Activated naive CD4-positive, alpha-beta T cell treated with anti-CD3 and anti-CD28 coated beads, Interleukin-2, amount 10 ng/mL, durations not matched to agents 7 days and 5 days (primary cell): Measurements from ENCODE around the gene COL8A1.

Experiments
- CTCF ChIA-PET: fragments of 350-600 bp; sonication (Branson Sonifier 250); formaldehyde crosslinking; loops from one replicate; lab custom pipeline; 2021; ENCODE audit warnings: antibody characterized with exemption; lab: Charles Lee
- DNase-seq: peaks from one replicate; pipeline ENCODE4 v3.0.0-alpha.2; 2020
- H3K27ac Mint-ChIP-seq: one replicate; pipeline ENCODE4 v1.8.0; 2021; ENCODE audit warnings: mild to moderate bottlenecking, moderate library complexity, mixed read lengths
- H3K27me3 Mint-ChIP-seq: one replicate; pipeline ENCODE4 v1.8.0; 2021; ENCODE audit warnings: mild to moderate bottlenecking, mixed read lengths
- H3K36me3 Mint-ChIP-seq: one replicate; pipeline ENCODE4 v1.8.0; 2021; ENCODE audit warnings: mixed read lengths
- H3K4me1 Mint-ChIP-seq: one replicate; pipeline ENCODE4 v1.8.0; 2021; ENCODE audit warnings: mixed read lengths
- H3K4me3 Mint-ChIP-seq: one replicate; pipeline ENCODE4 v1.8.0; 2021; ENCODE audit warnings: mild to moderate bottlenecking, moderate library complexity, mixed read lengths
- H3K9me3 Mint-ChIP-seq: one replicate; pipeline ENCODE4 v1.8.0; 2021; ENCODE audit warnings: mixed read lengths

Gene COL8A1

GRCh38 chr3:99645277-99646106 lies 7.1 kb downstream of the COL8A1 start:
- no peak for DNase-seq
- Mint-ChIP-seq H3K9me3 (no peaks in the 10 kb centered on the region), H3K27ac (no peak overlapping the region), H3K36me3 (no peaks in the 10 kb centered on the region), H3K4me1 (no peaks in the 10 kb centered on the region), H3K4me3 (no peak overlapping the region), H3K27me3 (peaks cover 8% of the 10 kb centered on the region)
- CTCF ChIA-PET: interaction anchor here (0.7 to 2.1 kb wide), 6 partner anchors 9 to 100 kb away, joined by 3 to 8 read pairs (median 4); no protein-coding TSS in a partner anchor

- Mint-ChIP-seq H3K36me3 (no peaks in the 10 kb centered on the region), H3K27me3 (peaks cover 5% of the 10 kb centered on the region), H3K9me3 (no peaks in the 10 kb centered on the region), H3K4me1 (no peaks in the 10 kb centered on the region), H3K27ac (no peak overlapping the region), H3K4me3 (no peak overlapping the region)
- CTCF ChIA-PET: interaction anchor here (0.7 to 2.1 kb wide), 3 partner anchors 10 to 42 kb away, joined by 3 to 8 read pairs (median 4); no protein-coding TSS in a partner anchor
- DNase-seq: no peak
Observed at GRCh38 chr3:99646107-99646435, 7.7 kb downstream of the COL8A1 start.

GRCh38 chr3:99647081-99647480 lies 8.7 kb downstream of the COL8A1 start:
- Mint-ChIP-seq H3K27me3 (no peaks in the 10 kb centered on the region), H3K9me3 (no peaks in the 10 kb centered on the region), H3K4me3 (no peak overlapping the region), H3K4me1 (no peaks in the 10 kb centered on the region), H3K36me3 (no peaks in the 10 kb centered on the region), H3K27ac (no peak overlapping the region)
- CTCF ChIA-PET: interaction anchor here (0.7 to 2.1 kb wide), 2 partner anchors 9 to 40 kb away, joined by 3 to 8 read pairs; no protein-coding TSS in a partner anchor
- DNase-seq: no peak

- H3K36me3 Mint-ChIP-seq: no peaks in the 10 kb centered on the region
- H3K9me3 Mint-ChIP-seq: no peaks in the 10 kb centered on the region
- no peak overlapping the region for H3K27ac Mint-ChIP-seq
- no peaks in the 10 kb centered on the region for H3K27me3 Mint-ChIP-seq
- H3K4me3 Mint-ChIP-seq: no peak overlapping the region
- no peaks in the 10 kb centered on the region for H3K4me1 Mint-ChIP-seq
- DNase-seq: no peak
- CTCF ChIA-PET: interaction anchor here (0.7 to 1.6 kb wide), 2 partner anchors 11 to 39 kb away, joined by 3 to 5 read pairs; no protein-coding TSS in a partner anchor
Observed at GRCh38 chr3:99648101-99648500, 9.7 kb downstream of the COL8A1 start.

- H3K4me1 Mint-ChIP-seq: no peaks in the 10 kb centered on the region
- DNase-seq: no peak
- no peak overlapping the region for H3K4me3 Mint-ChIP-seq
- no peaks in the 10 kb centered on the region for H3K36me3 Mint-ChIP-seq
- no peaks in the 10 kb centered on the region for H3K27me3 Mint-ChIP-seq
- CTCF ChIA-PET: interaction anchor here (1.6 kb wide), 1 partner anchor 11 kb away, joined by 5 read pairs; no protein-coding TSS in a partner anchor
- no peaks in the 10 kb centered on the region for H3K9me3 Mint-ChIP-seq
- no peak overlapping the region for H3K27ac Mint-ChIP-seq
Observed at GRCh38 chr3:99648516-99648915, 10.1 kb downstream of the COL8A1 start.

GRCh38 chr3:99651531-99651930 lies 13.1 kb downstream of the COL8A1 start:
- no peaks in the 10 kb centered on the region for H3K9me3 Mint-ChIP-seq
- CTCF ChIA-PET: no interaction called here
- no peak overlapping the region for H3K27ac Mint-ChIP-seq
- H3K4me3 Mint-ChIP-seq: no peak overlapping the region
- no peaks in the 10 kb centered on the region for H3K4me1 Mint-ChIP-seq
- no peaks in the 10 kb centered on the region for H3K27me3 Mint-ChIP-seq
- no peaks in the 10 kb centered on the region for H3K36me3 Mint-ChIP-seq
- DNase-seq: no peak

- H3K4me3 Mint-ChIP-seq: no peak overlapping the region
- DNase-seq: no peak
- CTCF ChIA-PET: interaction anchor here (0.7 to 2.2 kb wide), 3 partner anchors 10 to 35 kb away, joined by 3 to 8 read pairs (median 4); no protein-coding TSS in a partner anchor
Observed at GRCh38 chr3:99656624-99657023, 18.2 kb downstream of the COL8A1 start.

GRCh38 chr3:99658274-99658673 lies 19.9 kb downstream of the COL8A1 start:
- Mint-ChIP-seq H3K27ac (no peak overlapping the region), H3K36me3 (no peaks in the 10 kb centered on the region), H3K4me3 (no peak overlapping the region), H3K9me3 (no peaks in the 10 kb centered on the region), H3K27me3 (no peaks in the 10 kb centered on the region), H3K4me1 (no peaks in the 10 kb centered on the region)
- CTCF ChIA-PET: no interaction called here
- DNase-seq: no peak

More at GRCh38 chr3:99656624-99657023, 18.2 kb downstream of the COL8A1 start:
- no peaks in the 10 kb centered on the region for H3K27me3 Mint-ChIP-seq
- H3K4me1 Mint-ChIP-seq: no peaks in the 10 kb centered on the region
- no peaks in the 10 kb centered on the region for H3K9me3 Mint-ChIP-seq
- H3K36me3 Mint-ChIP-seq: no peaks in the 10 kb centered on the region
- H3K27ac Mint-ChIP-seq: no peak overlapping the region

- no peak for DNase-seq
- Mint-ChIP-seq H3K9me3 (no peaks in the 10 kb centered on the region), H3K4me3 (no peak overlapping the region), H3K4me1 (no peaks in the 10 kb centered on the region), H3K27me3 (no peaks in the 10 kb centered on the region), H3K27ac (no peak overlapping the region), H3K36me3 (no peaks in the 10 kb centered on the region)
- CTCF ChIA-PET: no interaction called here
Observed at GRCh38 chr3:99659032-99659431, 20.6 kb downstream of the COL8A1 start.

- Mint-ChIP-seq H3K27ac (no peak overlapping the region), H3K27me3 (no peaks in the 10 kb centered on the region), H3K4me3 (no peak overlapping the region), H3K9me3 (no peaks in the 10 kb centered on the region), H3K36me3 (no peaks in the 10 kb centered on the region), H3K4me1 (no peaks in the 10 kb centered on the region)
- no peak for DNase-seq
- CTCF ChIA-PET: no interaction called here
Observed at GRCh38 chr3:99659951-99660350, 21.6 kb downstream of the COL8A1 start.

GRCh38 chr3:99662838-99663570 lies 24.6 kb downstream of the COL8A1 start:
- H3K36me3 Mint-ChIP-seq: no peaks in the 10 kb centered on the region
- no peak overlapping the region for H3K4me3 Mint-ChIP-seq
- DNase-seq: no peak
- no peaks in the 10 kb centered on the region for H3K27me3 Mint-ChIP-seq
- CTCF ChIA-PET: no interaction called here
- no peak overlapping the region for H3K27ac Mint-ChIP-seq
- H3K9me3 Mint-ChIP-seq: no peaks in the 10 kb centered on the region
- no peaks in the 10 kb centered on the region for H3K4me1 Mint-ChIP-seq

GRCh38 chr3:99663977-99664376 lies 25.6 kb downstream of the COL8A1 start:
- H3K4me1 Mint-ChIP-seq: no peaks in the 10 kb centered on the region
- DNase-seq: no peak
- H3K36me3 Mint-ChIP-seq: no peaks in the 10 kb centered on the region
- no peak overlapping the region for H3K27ac Mint-ChIP-seq
- H3K27me3 Mint-ChIP-seq: no peaks in the 10 kb centered on the region
- CTCF ChIA-PET: interaction anchor here (1.4 kb wide), 1 partner anchor 24 kb away, joined by 3 read pairs; no protein-coding TSS in a partner anchor
- H3K9me3 Mint-ChIP-seq: no peaks in the 10 kb centered on the region
- H3K4me3 Mint-ChIP-seq: no peak overlapping the region

GRCh38 chr3:99665017-99665416 lies 26.6 kb downstream of the COL8A1 start:
- Mint-ChIP-seq H3K36me3 (no peaks in the 10 kb centered on the region), H3K27ac (no peak overlapping the region), H3K4me3 (no peak overlapping the region), H3K9me3 (no peaks in the 10 kb centered on the region), H3K27me3 (no peaks in the 10 kb centered on the region), H3K4me1 (no peaks in the 10 kb centered on the region)
- CTCF ChIA-PET: interaction anchor here (1.4 kb wide), 1 partner anchor 23 kb away, joined by 3 read pairs; no protein-coding TSS in a partner anchor
- DNase-seq: no peak

GRCh38 chr3:99666201-99666600 lies 27.8 kb downstream of the COL8A1 start:
- Mint-ChIP-seq H3K9me3 (no peaks in the 10 kb centered on the region), H3K4me1 (no peaks in the 10 kb centered on the region), H3K27ac (no peak overlapping the region), H3K36me3 (no peaks in the 10 kb centered on the region), H3K27me3 (no peaks in the 10 kb centered on the region), H3K4me3 (no peak overlapping the region)
- no peak for DNase-seq
- CTCF ChIA-PET: no interaction called here
